Chondrocyte (in vitro differentiated cells): ENCODE results near the gene RPL23. TPM values are rescaled to one million over a fixed set of nuclear protein-coding genes. Genes with fewer than 3 reads are reported as not detected.
A peak's percentile ranks its signal among the peaks of the same experiment; 100 is the strongest.

ENCODE experiments used
- DNase-seq: peaks from one replicate; pipeline ENCODE4 v3.0.0; 2021; ENCODE audit warnings: mixed read lengths, low spot score
- H3K27ac Mint-ChIP-seq: one replicate; pipeline ENCODE4 v1.8.0; 2021; ENCODE audit warnings: mild to moderate bottlenecking, moderate library complexity, mixed read lengths; ENCODE audit not compliant: unreplicated experiment
- H3K27me3 Mint-ChIP-seq: 2 replicates; pipeline ENCODE4 v1.8.0; 2021; ENCODE audit warnings: low read depth, mixed read lengths
- H3K36me3 Mint-ChIP-seq: 2 replicates; pipeline ENCODE4 v1.8.0; 2021; ENCODE audit warnings: low read depth, mixed read lengths
- H3K4me1 Mint-ChIP-seq: 2 replicates; pipeline ENCODE4 v1.8.0; 2021; ENCODE audit warnings: low read depth, mild to moderate bottlenecking, mixed read lengths
- H3K4me3 Mint-ChIP-seq: one replicate; pipeline ENCODE4 v1.8.0; 2021; ENCODE audit warnings: mild to moderate bottlenecking, moderate library complexity, mixed read lengths; ENCODE audit not compliant: unreplicated experiment
- H3K9me3 Mint-ChIP-seq: 2 replicates; pipeline ENCODE4 v1.8.0; 2021; ENCODE audit warnings: low read depth, mixed read lengths
- CTCF ChIP-seq: fragments of 200-600 bp; sonication (generic); IDR thresholded peaks from 2 replicates; pipeline ENCODE4 v1.5.0; 2021; ENCODE audit warnings: antibody characterized with exemption, mild to moderate bottlenecking, moderate library complexity
- total RNA-seq: library from RNA; stranded (reverse); gene quantifications from 3 replicates; pipeline ENCODE4 v1.2.1, GENCODE V29; 2021

Gene RPL23
- total RNA-seq, 1 donor from 2014 or later = 959 TPM

GRCh38 chr17:38851434-38851833 lies 2.1 kb downstream of the RPL23 start:
- Mint-ChIP-seq H3K36me3 (peaks cover 42% of the 10 kb centered on the region), H3K27ac (peak overlapping the region; percentile 73), H3K4me3 (peak overlapping the region; percentile 98), H3K9me3 (no peaks in the 10 kb centered on the region), H3K27me3 (no peaks in the 10 kb centered on the region), H3K4me1 (peaks cover 41% of the 10 kb centered on the region)
- TF ChIP-seq CTCF = no peak
- no peak for DNase-seq

GRCh38 chr17:38850374-38850773 lies 3.1 kb downstream of the RPL23 start:
- H3K4me3 Mint-ChIP-seq = peak overlapping the region; percentile 98
- TF ChIP-seq CTCF = no peak
- H3K4me1 Mint-ChIP-seq = peaks cover 41% of the 10 kb centered on the region
- no peaks in the 10 kb centered on the region for H3K9me3 Mint-ChIP-seq
- H3K27me3 Mint-ChIP-seq = no peaks in the 10 kb centered on the region
- DNase-seq = no peak
- no peak overlapping the region for H3K27ac Mint-ChIP-seq
- H3K36me3 Mint-ChIP-seq = peaks cover 42% of the 10 kb centered on the region

GRCh38 chr17:38848939-38849605 lies 4.4 kb downstream of the RPL23 start:
- H3K4me1 Mint-ChIP-seq = peaks cover 40% of the 10 kb centered on the region
- peaks cover 42% of the 10 kb centered on the region for H3K36me3 Mint-ChIP-seq
- H3K27ac Mint-ChIP-seq = peak overlapping the region; percentile 22
- H3K9me3 Mint-ChIP-seq = no peaks in the 10 kb centered on the region
- no peak for DNase-seq
- H3K4me3 Mint-ChIP-seq = no peak overlapping the region
- no peak for TF ChIP-seq CTCF
- no peaks in the 10 kb centered on the region for H3K27me3 Mint-ChIP-seq

GRCh38 chr17:38848557-38848891 lies 5.0 kb downstream of the RPL23 start:
- H3K4me1 Mint-ChIP-seq = peaks cover 34% of the 10 kb centered on the region
- no peaks in the 10 kb centered on the region for H3K9me3 Mint-ChIP-seq
- H3K4me3 Mint-ChIP-seq = no peak overlapping the region
- H3K27me3 Mint-ChIP-seq = no peaks in the 10 kb centered on the region
- H3K36me3 Mint-ChIP-seq = peaks cover 42% of the 10 kb centered on the region
- no peak for TF ChIP-seq CTCF
- H3K27ac Mint-ChIP-seq = no peak overlapping the region
- DNase-seq = no peak

- Mint-ChIP-seq H3K9me3 (no peaks in the 10 kb centered on the region), H3K4me3 (no peak overlapping the region), H3K4me1 (peaks cover 5% of the 10 kb centered on the region), H3K36me3 (peaks cover 11% of the 10 kb centered on the region), H3K27ac (no peak overlapping the region), H3K27me3 (no peaks in the 10 kb centered on the region)
- TF ChIP-seq CTCF = no peak
- DNase-seq = no peak
These were observed 9.2 kb downstream of the RPL23 start for GRCh38 chr17:38844261-38844757.
